ENCODE data around the gene RNF5.

- TF ChIP-seq CTCF (IDR thresholded peaks at IDR 0.05; ENCODE audit: poor library complexity) (no peak), EZH2 (IDR thresholded peaks at IDR 0.05; ENCODE audit: borderline replicate concordance) (no peak)
These were observed 20.2 kb upstream of the RNF5 start for GRCh38 chr6:32158052-32158451.

Data from hepatocyte (in vitro differentiated cells).